Measurements from ENCODE around the gene MCAT. TPM values are rescaled to one million over a fixed set of nuclear protein-coding genes. Genes with fewer than 3 reads are reported as not detected.
"Not testable (repeated sequence)": the region's sequence is repeated elsewhere in the genome, so short reads cannot be mapped to it uniquely, and the experiment has no call there.

MCAT gene
- total RNA-seq, 1 donor = 21.4 TPM

DNA sequence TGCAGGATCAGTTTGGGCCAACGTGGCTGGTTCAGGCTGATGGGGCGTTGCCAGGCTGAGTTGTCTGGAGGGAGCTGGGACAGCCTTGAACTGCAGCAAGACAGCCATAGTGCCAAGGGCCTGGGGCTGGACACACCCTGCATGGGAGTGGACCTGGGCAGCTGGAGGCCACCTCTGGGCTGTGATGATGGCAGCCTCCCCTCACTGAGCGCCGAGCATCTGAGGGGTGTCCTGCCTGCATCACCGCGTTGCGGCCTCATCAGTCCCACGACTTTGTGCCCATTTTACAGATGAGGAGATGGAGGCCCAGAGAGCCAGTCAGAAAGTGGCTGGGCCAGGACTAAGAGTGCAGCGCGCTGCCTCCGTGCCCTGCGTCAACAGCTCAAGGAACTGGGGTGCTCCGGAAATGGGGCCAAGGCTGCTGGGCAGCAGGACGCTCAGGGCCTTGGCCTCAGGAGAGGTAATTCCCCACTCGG lies 7.6 kb upstream of the MCAT start:
- TF ChIP-seq CTCF (IDR thresholded peaks at IDR 0.05; ENCODE audit: extremely low read depth, low read depth, low read length) = no peak
- Histone ChIP-seq H3K4me2 (ENCODE audit: insufficient read depth, low read length) (peak overlapping the region; percentile 95), H3K4me1 (ENCODE audit: insufficient read depth, low read length) (peaks cover 9% of the 10 kb centered on the region), H3K4me3 (ENCODE audit: insufficient read depth, low read length) (peak overlapping the region; percentile 86), H3K27ac (ENCODE audit: low read depth, low read length) (no peak overlapping the region), H3K9me3 (ENCODE audit: low read depth, low read length) (no peaks in the 10 kb centered on the region), H3K36me3 (ENCODE audit: insufficient read depth, low read length) (no peaks in the 10 kb centered on the region), H3K27me3 (ENCODE audit: insufficient read depth, low read length) (no peaks in the 10 kb centered on the region), H4K20me1 (ENCODE audit: insufficient read depth, low read length) (peaks cover 14% of the 10 kb centered on the region), H3K79me2 (ENCODE audit: insufficient read depth, low read length) (peaks cover 42% of the 10 kb centered on the region), H2AFZ (ENCODE audit: low read length) (peak overlapping the region; percentile 61)
- peak; percentile 60 for DNase-seq (ENCODE audit: insufficient read length, low spot score, missing footprints)

GRCh38 chr22:43148581-43148980 lies 5.4 kb upstream of the MCAT start:
- no peak overlapping the region for H3K4me2 ChIP-seq (ENCODE audit: insufficient read depth, low read length)
- H4K20me1 ChIP-seq (ENCODE audit: insufficient read depth, low read length) = peaks cover 2% of the 10 kb centered on the region
- H2AFZ ChIP-seq (ENCODE audit: low read length) = no peak overlapping the region
- H3K36me3 ChIP-seq (ENCODE audit: insufficient read depth, low read length) = no peaks in the 10 kb centered on the region
- no peak overlapping the region for H3K27ac ChIP-seq (ENCODE audit: low read depth, low read length)
- no peak overlapping the region for H3K4me3 ChIP-seq (ENCODE audit: insufficient read depth, low read length)
- no peak for DNase-seq (ENCODE audit: insufficient read length, low spot score, missing footprints)
- H3K4me1 ChIP-seq (ENCODE audit: insufficient read depth, low read length) = peaks cover 2% of the 10 kb centered on the region
- peaks cover 21% of the 10 kb centered on the region for H3K79me2 ChIP-seq (ENCODE audit: insufficient read depth, low read length)
- H3K9me3 ChIP-seq (ENCODE audit: low read depth, low read length) = no peaks in the 10 kb centered on the region
- no peaks in the 10 kb centered on the region for H3K27me3 ChIP-seq (ENCODE audit: insufficient read depth, low read length)
- no peak for TF ChIP-seq CTCF (IDR thresholded peaks at IDR 0.05; ENCODE audit: extremely low read depth, low read depth, low read length)

DNA sequence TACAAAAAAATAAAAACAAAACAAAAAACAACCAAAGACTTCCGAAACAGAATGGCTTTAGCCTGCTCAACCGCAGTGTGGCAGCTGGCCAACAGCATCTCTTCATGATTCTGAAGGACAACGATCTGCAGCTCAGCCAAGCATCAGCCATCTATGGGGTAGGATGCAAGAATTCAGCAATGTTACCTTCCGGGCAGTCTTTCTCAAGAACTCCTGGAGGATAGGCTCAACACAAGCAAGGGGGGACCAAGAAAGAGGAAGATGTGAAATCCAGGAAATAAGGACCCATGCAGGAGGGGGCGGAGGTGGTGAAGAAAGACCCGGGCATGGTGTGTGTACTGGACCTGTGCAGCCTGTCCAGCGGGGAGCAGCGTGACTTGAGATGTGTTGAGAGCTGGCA lies 4.6 kb upstream of the MCAT start:
- peak; percentile 89 for DNase-seq (ENCODE audit: insufficient read length, low spot score, missing footprints)
- Histone ChIP-seq H3K4me1 (ENCODE audit: insufficient read depth, low read length) (no peaks in the 10 kb centered on the region), H3K27ac (ENCODE audit: low read depth, low read length) (no peak overlapping the region), H4K20me1 (ENCODE audit: insufficient read depth, low read length) (no peaks in the 10 kb centered on the region), H3K4me2 (ENCODE audit: insufficient read depth, low read length) (peak overlapping the region; percentile 33), H3K9me3 (ENCODE audit: low read depth, low read length) (no peaks in the 10 kb centered on the region), H3K36me3 (ENCODE audit: insufficient read depth, low read length) (no peaks in the 10 kb centered on the region), H2AFZ (ENCODE audit: low read length) (peak overlapping the region; percentile 41), H3K27me3 (ENCODE audit: insufficient read depth, low read length) (no peaks in the 10 kb centered on the region), H3K4me3 (ENCODE audit: insufficient read depth, low read length) (no peak overlapping the region), H3K79me2 (ENCODE audit: insufficient read depth, low read length) (peaks cover 22% of the 10 kb centered on the region)
- TF ChIP-seq CTCF (IDR thresholded peaks at IDR 0.05; ENCODE audit: extremely low read depth, low read depth, low read length) = no peak

DNA sequence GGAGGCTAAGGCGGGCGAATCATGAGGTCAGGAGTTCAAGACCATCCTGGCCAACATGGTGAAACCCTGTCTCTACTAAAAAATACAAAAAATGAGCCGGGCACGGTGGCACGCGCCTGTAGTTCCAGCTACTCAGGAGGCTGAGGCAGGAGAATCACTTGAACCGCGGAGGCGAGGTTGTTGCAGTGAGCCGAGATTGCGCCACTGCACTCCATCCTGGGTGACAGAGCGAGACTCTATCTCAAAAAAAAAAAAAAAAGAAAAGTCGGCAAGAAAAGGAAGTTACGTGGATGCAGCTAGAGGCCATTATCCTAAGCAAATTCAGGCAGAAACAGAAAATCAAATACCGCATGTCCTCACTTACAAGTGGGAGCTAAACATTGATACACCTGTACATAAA lies 3.1 kb upstream of the MCAT start:
- H2AFZ ChIP-seq (ENCODE audit: low read length); H3K27ac ChIP-seq (ENCODE audit: low read depth, low read length); H4K20me1 ChIP-seq (ENCODE audit: insufficient read depth, low read length); H3K4me1 ChIP-seq (ENCODE audit: insufficient read depth, low read length); DNase-seq (ENCODE audit: insufficient read length, low spot score, missing footprints); H3K4me2 ChIP-seq (ENCODE audit: insufficient read depth, low read length); H3K4me3 ChIP-seq (ENCODE audit: insufficient read depth, low read length); H3K27me3 ChIP-seq (ENCODE audit: insufficient read depth, low read length); H3K36me3 ChIP-seq (ENCODE audit: insufficient read depth, low read length); H3K9me3 ChIP-seq (ENCODE audit: low read depth, low read length): not testable (repeated sequence)
- H3K79me2 ChIP-seq (ENCODE audit: insufficient read depth, low read length) = peaks cover 18% of the 10 kb centered on the region

DNA sequence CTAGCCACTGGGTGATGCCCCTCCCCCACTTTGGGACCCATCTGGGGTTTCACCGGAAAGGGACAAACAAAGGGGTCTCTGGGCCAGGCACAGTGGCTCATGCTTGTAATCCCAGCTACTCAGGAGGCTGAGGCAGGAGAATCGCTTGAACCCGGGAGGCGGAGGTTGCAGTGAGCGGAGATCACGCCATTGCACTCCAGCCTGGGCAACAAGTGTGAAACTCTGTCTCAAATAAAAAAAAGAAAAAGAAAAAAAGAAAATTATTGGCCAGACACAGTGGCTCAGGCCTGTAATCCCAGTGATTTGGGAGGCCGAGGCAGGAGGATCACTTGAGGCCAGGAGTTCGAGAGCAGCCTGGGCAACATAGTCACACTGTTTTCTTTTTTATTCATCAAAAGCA lies 2.2 kb upstream of the MCAT start:
- not testable (repeated sequence) for H3K36me3 ChIP-seq (ENCODE audit: insufficient read depth, low read length); H3K4me2 ChIP-seq (ENCODE audit: insufficient read depth, low read length); H3K9me3 ChIP-seq (ENCODE audit: low read depth, low read length); H4K20me1 ChIP-seq (ENCODE audit: insufficient read depth, low read length); DNase-seq (ENCODE audit: insufficient read length, low spot score, missing footprints); H3K27me3 ChIP-seq (ENCODE audit: insufficient read depth, low read length); H3K4me1 ChIP-seq (ENCODE audit: insufficient read depth, low read length); H3K4me3 ChIP-seq (ENCODE audit: insufficient read depth, low read length); H3K27ac ChIP-seq (ENCODE audit: low read depth, low read length); H2AFZ ChIP-seq (ENCODE audit: low read length)
- H3K79me2 ChIP-seq (ENCODE audit: insufficient read depth, low read length) = peaks cover 21% of the 10 kb centered on the region
